Esophagus muscularis mucosa (tissue), 4 donors: Measurements from ENCODE around the gene POLR3F. TPM values are rescaled to one million over a fixed set of nuclear protein-coding genes. Genes with fewer than 3 reads are reported as not detected.
A peak's percentile ranks its signal among the peaks of the same experiment; 100 is the strongest.
"Not testable (repeated sequence)": the region's sequence is repeated elsewhere in the genome, so short reads cannot be mapped to it uniquely, and the experiment has no call there.

Experiments
- DNase-seq: peaks from one replicate; pipeline ENCODE4 v3.0.0-alpha.2; 2017; ENCODE audit errors: extremely low spot score
- H3K27ac ChIP-seq, 4 donors: fragments of 200-600 bp; sonication (generic); replicated peaks in 1 of 4; 1 replicate in 3 of 4; 2 replicates in 1 of 4; pipeline ENCODE4 v1.5.1; 2016 to 2019; ENCODE audit warnings: mild to moderate bottlenecking in 1 of 4
- H3K27me3 ChIP-seq, 4 donors: fragments of 200-600 bp; sonication (generic); one replicate each; pipeline versions ENCODE4 v1.5.1 to v1.6.0; 2016 to 2019
- H3K36me3 ChIP-seq, 4 donors: fragments of 200-600 bp; sonication (generic); one replicate each; pipeline ENCODE4 v1.5.1; 2016 to 2019
- H3K4me1 ChIP-seq, 4 donors: fragments of 200-600 bp; sonication (generic); one replicate each; pipeline ENCODE4 v1.5.1; 2016 to 2019
- H3K4me3 ChIP-seq, 4 donors: fragments of 200-600 bp; sonication (generic); 1 replicate in 2 of 4; 2 replicates in 2 of 4; pipeline ENCODE4 v1.5.1; 2016 to 2019; ENCODE audit warnings: mild to moderate bottlenecking in 4 of 4, moderate library complexity in 1 of 4
- H3K9me3 ChIP-seq, 4 donors: fragments of 200-600 bp; sonication (generic); 1 replicate in 3 of 4; 2 replicates in 1 of 4; pipeline ENCODE4 v1.5.1; 2016 to 2019
- EP300 ChIP-seq: sonication (generic); formaldehyde crosslinking; IDR thresholded peaks from one replicate; pipeline ENCODE4 v1.6.1; 2017; ENCODE audit warnings: antibody characterized with exemption
- POLR2A ChIP-seq: fragments of 450-650 bp; IDR thresholded peaks from one replicate; pipeline ENCODE4 v1.6.1; 2017; ENCODE audit warnings: antibody characterized with exemption, moderate library complexity, mild to moderate bottlenecking, low read depth
- POLR2AphosphoS5 ChIP-seq, 2 donors: sonication (generic); formaldehyde crosslinking; IDR thresholded peaks; one replicate each; pipeline ENCODE4 v1.6.1; 2017; ENCODE audit warnings: antibody characterized with exemption in 2 of 2
- WGBS: methylation state at CpG from one replicate; pipeline ENCODE4 v1.1.5; 2018; 5-methylcytosine and 5-hydroxymethylcytosine counted together
- intact Hi-C: fragments of 100-400 bp; cut with DNase I; formaldehyde crosslinking; loops from one replicate; pipeline ENCODE4 v1.15.1; 2023
- total RNA-seq, 4 donors: library from RNA; depleted of rRNA; stranded (reverse); fragments of >200 nt; gene quantifications; one replicate each; pipeline versions ENCODE4 v1.1.0 to v1.2.1, GENCODE V29; 2016
- TF ChIP-seq, protein P1 (sequence below), 3 experiments: fragments of 200-600 bp in 2 of 3; fragments of 450-650 bp in 1 of 3; sonication (generic) in 2 of 3; IDR thresholded peaks; one replicate each; pipeline ENCODE4 v1.5.1; 2017 to 2019; ENCODE audit warnings: antibody characterized with exemption in 3 of 3, mild to moderate bottlenecking in 2 of 3, moderate library complexity in 1 of 3

POLR3F gene
- total RNA-seq, 4 donors from 2014 or later, result 9.1 to 13.3 (median 11.0) TPM

DNA sequence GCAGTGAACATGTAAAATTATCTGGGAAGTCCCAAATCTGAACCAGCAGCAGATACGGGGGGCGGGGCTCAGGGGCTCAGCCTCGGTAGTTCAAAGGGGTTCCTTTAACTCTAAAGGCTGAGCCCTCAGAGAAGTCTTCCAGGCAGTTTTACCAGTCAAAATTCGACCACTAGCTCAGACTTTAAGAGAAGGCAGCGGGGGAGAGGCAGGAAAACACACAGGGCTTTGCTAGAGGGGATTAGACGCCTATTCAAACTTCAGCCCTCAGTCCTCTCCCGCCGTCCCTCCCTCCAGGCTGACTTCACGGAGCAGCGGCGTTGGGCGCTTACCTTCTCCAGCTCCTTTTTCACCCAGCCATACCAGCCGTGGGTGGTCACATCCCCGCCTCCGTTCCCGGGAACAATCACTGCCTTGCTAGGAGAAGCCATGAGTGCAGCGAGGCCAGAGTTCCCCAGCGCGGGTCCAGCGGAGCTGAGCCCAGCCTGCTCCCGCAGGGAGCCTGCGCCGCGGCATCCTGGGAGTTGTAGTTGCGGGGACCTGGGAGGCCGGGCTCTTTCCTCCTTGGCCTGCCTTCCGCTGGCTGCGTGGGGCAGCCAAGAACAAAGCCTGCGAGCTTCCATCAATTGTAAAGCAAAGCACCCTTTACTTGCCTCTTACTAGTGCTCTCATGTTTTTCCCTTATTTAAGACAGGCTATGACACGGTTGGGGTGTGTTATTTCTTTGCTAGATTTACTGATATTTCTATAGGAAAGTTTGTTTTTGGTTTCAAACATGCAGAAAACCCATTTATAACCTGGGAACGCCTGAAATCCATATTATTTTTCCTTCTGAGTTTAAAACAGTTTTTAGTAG, 29.8 kb downstream of the POLR3F start, which contains the start of gene RBBP9:
TSS of gene RBBP9 (minus strand) at position 486 of the 853 bp plus-strand sequence. CDS start at position 428, 58 bp downstream.
- peak within 1 kb of the TSS; percentile 64 to 77 (median 69) for H3K27ac ChIP-seq
- H3K27me3 ChIP-seq, result peaks cover 0 to 3% (median 0%) of the 10 kb centered on the region in 4 donors
- TF ChIP-seq EP300, result no peak
- peak; percentile 66 to 75 for TF ChIP-seq POLR2AphosphoS5 (IDR thresholded peaks at IDR 0.05)
- TF ChIP-seq, protein P1, sequence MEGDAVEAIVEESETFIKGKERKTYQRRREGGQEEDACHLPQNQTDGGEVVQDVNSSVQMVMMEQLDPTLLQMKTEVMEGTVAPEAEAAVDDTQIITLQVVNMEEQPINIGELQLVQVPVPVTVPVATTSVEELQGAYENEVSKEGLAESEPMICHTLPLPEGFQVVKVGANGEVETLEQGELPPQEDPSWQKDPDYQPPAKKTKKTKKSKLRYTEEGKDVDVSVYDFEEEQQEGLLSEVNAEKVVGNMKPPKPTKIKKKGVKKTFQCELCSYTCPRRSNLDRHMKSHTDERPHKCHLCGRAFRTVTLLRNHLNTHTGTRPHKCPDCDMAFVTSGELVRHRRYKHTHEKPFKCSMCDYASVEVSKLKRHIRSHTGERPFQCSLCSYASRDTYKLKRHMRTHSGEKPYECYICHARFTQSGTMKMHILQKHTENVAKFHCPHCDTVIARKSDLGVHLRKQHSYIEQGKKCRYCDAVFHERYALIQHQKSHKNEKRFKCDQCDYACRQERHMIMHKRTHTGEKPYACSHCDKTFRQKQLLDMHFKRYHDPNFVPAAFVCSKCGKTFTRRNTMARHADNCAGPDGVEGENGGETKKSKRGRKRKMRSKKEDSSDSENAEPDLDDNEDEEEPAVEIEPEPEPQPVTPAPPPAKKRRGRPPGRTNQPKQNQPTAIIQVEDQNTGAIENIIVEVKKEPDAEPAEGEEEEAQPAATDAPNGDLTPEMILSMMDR (IDR thresholded peaks at IDR 0.05), result no peak
- DNase-seq, result peak; percentile 95
- peaks cover 13 to 18% (median 16%) of the 10 kb centered on the region in 4 donors for H3K4me1 ChIP-seq
- H3K4me3 ChIP-seq, result peak within 1 kb of the TSS; percentile 67 to 77 (median 72)
- WGBS, result 2% methylated on average over 18 of the region's 31 CpGs
- intact Hi-C loops, result no loop called here
- peaks cover 4 to 18% (median 10%) of the 10 kb centered on the region in 4 donors for H3K36me3 ChIP-seq
- no peaks in the 10 kb centered on the region for H3K9me3 ChIP-seq

DNA sequence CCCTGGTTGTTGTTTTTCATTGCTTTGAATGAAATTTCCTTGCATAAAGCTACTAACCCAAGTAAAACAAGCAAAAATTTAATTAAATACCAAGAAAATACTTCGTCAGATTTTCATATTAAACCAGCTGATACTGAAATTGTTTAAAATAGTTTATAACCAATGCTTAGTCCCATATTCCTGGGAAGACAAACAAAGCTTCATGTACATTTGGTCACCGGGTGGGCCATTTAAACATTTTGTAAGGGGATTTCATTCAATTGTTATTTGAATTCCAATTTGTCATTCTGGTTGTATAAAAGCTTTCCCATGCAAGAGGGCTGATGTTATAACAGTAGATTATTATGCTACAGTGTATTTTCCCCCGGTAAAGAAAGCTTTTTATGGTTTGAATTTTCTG, 30.4 kb downstream of the POLR3F start:
- Histone ChIP-seq H3K4me3 (peak overlapping the region; percentile 67 to 77 (median 72)), H3K4me1 (peaks cover 13 to 18% (median 16%) of the 10 kb centered on the region in 4 donors), H3K36me3 (peaks cover 4 to 13% (median 10%) of the 10 kb centered on the region in 4 donors), H3K27me3 (peaks cover 0 to 6% (median 0%) of the 10 kb centered on the region in 4 donors), H3K27ac (peak overlapping the region; percentile 64 to 77 (median 69)), H3K9me3 (no peaks in the 10 kb centered on the region)
- no peak for DNase-seq
- TF ChIP-seq, protein P1 (IDR thresholded peaks at IDR 0.05), result no peak
- TF ChIP-seq POLR2AphosphoS5 (IDR thresholded peaks at IDR 0.05), result no peak
- no peak for TF ChIP-seq EP300
- TF ChIP-seq POLR2A, result no peak
- intact Hi-C loops, result no loop called here
- 86% methylated on average over 3 of the region's 3 CpGs for WGBS

DNA sequence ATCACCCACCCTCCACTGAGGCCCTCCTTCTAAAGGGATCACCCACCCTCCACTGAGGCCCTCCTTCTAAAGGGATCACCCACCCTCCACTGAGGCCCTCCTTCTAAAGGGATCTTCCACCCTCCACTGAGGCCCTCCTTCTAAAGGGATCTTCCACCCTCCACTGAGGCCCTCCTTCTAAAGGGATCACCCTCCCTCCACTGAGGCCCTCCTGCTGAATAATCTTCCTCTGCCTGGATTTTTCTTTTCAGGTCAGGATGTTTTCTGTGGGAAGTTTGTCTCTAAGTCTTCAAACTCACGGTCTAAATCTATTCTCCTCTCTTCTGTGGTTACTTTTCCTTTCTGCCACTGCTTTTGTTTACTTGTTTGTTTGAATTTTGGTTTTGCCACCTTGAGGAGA, 34.5 kb downstream of the POLR3F start:
- not testable (repeated sequence) for H3K27ac ChIP-seq

DNA sequence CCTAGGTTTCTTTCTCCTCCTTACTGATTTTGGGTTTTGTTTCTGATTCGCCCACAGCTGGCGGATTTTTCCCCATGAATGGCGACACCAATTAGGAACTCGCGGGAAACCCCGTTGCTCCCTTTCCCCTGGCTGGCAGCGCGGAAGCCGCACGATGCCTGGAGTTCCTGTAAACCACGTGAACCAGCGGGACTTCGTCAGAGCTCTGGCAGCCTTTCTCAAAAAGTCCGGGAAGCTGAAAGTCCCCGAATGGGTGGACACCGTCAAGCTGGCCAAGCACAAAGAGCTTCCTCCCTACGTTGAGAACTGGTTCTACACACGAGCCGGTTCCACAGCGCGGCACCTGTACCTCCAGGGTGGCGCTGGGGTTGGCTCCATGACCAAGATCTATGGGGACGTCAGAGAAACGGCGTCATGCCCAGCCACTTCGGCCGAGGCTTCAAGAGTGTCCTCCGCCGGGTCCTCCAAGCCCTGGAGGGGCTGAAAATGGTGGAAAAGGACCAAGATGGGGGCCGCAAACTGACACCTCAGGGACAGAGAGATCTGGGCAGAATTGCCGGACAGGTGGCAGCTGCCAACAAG, 37.4 kb downstream of the POLR3F start:
- Histone ChIP-seq H3K36me3 (peaks cover 0 to 1% (median under 1%) of the 10 kb centered on the region in 4 donors), H3K27ac (no peak overlapping the region), H3K4me1 (peaks cover 14 to 20% (median 18%) of the 10 kb centered on the region in 4 donors), H3K27me3 (peaks cover 0 to 30% (median 0%) of the 10 kb centered on the region in 4 donors), H3K9me3 (no peaks in the 10 kb centered on the region), H3K4me3 (peak overlapping the region in 1 of 4 donors; percentile 7)
- DNase-seq, result no peak
- WGBS, result 78% methylated on average over 17 of the region's 31 CpGs
- TF ChIP-seq EP300 (no peak), POLR2AphosphoS5 (IDR thresholded peaks at IDR 0.05) (no peak), POLR2A (no peak)
- intact Hi-C loops, result loop anchor here (5.0 kb wide), 2 partner anchors 37 to 63 kb away; partner anchors contain the start of genes DZANK1, POLR3F and SMIM26

More for the DNA sequence above, 34.5 kb downstream of the POLR3F start:
- H3K4me3 ChIP-seq, H3K36me3 ChIP-seq, intact Hi-C loops, DNase-seq, H3K9me3 ChIP-seq, H3K4me1 ChIP-seq: not testable (repeated sequence)
- H3K27me3 ChIP-seq, result peaks cover 0 to 30% (median 0%) of the 10 kb centered on the region in 4 donors
- 65% methylated on average over 1 of the region's 1 CpG for WGBS

DNA sequence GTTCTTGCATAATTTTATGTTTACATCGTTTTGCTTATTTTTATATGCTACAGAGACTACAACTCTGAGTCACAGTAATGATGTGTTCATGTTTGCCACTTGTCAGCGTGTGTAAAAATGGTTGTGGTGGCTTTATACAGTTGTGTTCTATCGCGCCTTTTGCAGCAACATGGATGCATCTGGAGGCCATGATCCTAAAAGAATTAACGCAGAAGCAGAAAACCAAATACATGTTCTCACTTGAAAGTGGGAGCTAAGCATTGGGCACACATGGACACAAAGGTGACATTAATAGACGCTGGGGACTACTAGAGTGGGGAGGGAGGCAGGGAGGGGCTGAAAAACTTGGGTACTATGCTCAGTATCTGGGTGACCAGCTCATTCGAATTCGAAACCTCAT, 39.6 kb downstream of the POLR3F start:
- Histone ChIP-seq H3K27ac (peak overlapping the region; percentile 89 to 96 (median 96)), H3K9me3 (no peaks in the 10 kb centered on the region), H3K4me1 (peaks cover 14 to 20% (median 18%) of the 10 kb centered on the region in 4 donors), H3K36me3 (peaks cover 0 to 21% (median 10%) of the 10 kb centered on the region in 4 donors), H3K4me3 (peak overlapping the region; percentile 69 to 89 (median 84)), H3K27me3 (peaks cover 0 to 28% (median 0%) of the 10 kb centered on the region in 4 donors)
- TF ChIP-seq EP300 (no peak), POLR2A (no peak), POLR2AphosphoS5 (IDR thresholded peaks at IDR 0.05) (no peak)
- TF ChIP-seq, protein P1 (IDR thresholded peaks at IDR 0.05), result no peak
- no peak for DNase-seq
- intact Hi-C loops, result loop anchor here (5.0 kb wide), 2 partner anchors 39 to 61 kb away; partner anchors contain the start of genes DZANK1, POLR3F and SMIM26
- 65% methylated on average over 8 of the region's 8 CpGs for WGBS
